H1 (cell line): ENCODE data around the gene NCOA6. TPM values are rescaled to one million over a fixed set of nuclear protein-coding genes. Genes with fewer than 3 reads are reported as not detected.

Experiments used
- BRCA1 ChIP-seq: IDR thresholded peaks from 2 replicates; pipeline ENCODE4 v1.6.1; 2012; ENCODE audit warnings: low read depth, low read length, improper control_type of control experiment
- CBX8 ChIP-seq: fragments of 300-800, 300-1000 bp; sonication (generic); IDR thresholded peaks from 2 replicates; pipeline ENCODE4 v1.7.1; 2016; ENCODE audit warnings: low read depth, low read length, borderline replicate concordance
- EGR1 ChIP-seq: IDR thresholded peaks from 2 replicates; pipeline ENCODE4 v1.6.1; 2011; ENCODE audit warnings: low read depth, low read length, borderline replicate concordance
- EP300 ChIP-seq, 2 experiments: IDR thresholded peaks; 1 replicate in 1 of 2; 2 replicates in 1 of 2; pipeline ENCODE4 v1.6.1; 2011 to 2012; ENCODE audit warnings: low read depth in 2 of 2, low read length in 2 of 2, mild to moderate bottlenecking in 2 of 2, borderline replicate concordance in 1 of 2, inconsistent platforms in 1 of 2, moderate library complexity in 1 of 2
- FOSL1 ChIP-seq: IDR thresholded peaks from 2 replicates; pipeline ENCODE4 v1.6.1; 2011; ENCODE audit warnings: mild to moderate bottlenecking, low read depth, low read length, moderate library complexity; ENCODE audit not compliant: insufficient read depth
- KDM4A ChIP-seq: IDR thresholded peaks from one replicate; pipeline ENCODE4 v1.7.1; 2012; ENCODE audit warnings: low read depth, mild to moderate bottlenecking, moderate library complexity, low read length, inconsistent platforms; ENCODE audit not compliant: severe bottlenecking
- polyA plus RNA-seq, 7 experiments: library from polyadenylated mRNA; depleted of rRNA in 3 of 7; stranded (reverse) in 5 of 7; unstranded in 2 of 7; fragments of >200 nt in 5 of 7; fragments of 200-250 nt in 2 of 7; gene quantifications; 1 replicate in 5 of 7; 2 replicates in 1 of 7; 4 replicates in 1 of 7; pipeline versions ENCODE4 v1.2.1 to v1.2.3, GENCODE V29; 2011 to 2013; ENCODE audit warnings: missing spikeins in 2 of 7, mixed read lengths in 2 of 7
- total RNA-seq: library from RNA; stranded (reverse); fragmentation: NEBNext Ultra II Directional; extraction: Animal tissue kit (Norgen Biotek cat#: 25700); gene quantifications from 2 replicates; pipeline ENCODE4 v1.2.1, GENCODE V29; 2021

NCOA6 gene
- total and polyA plus RNA-seq, 2 of the 8 experiments (the other 6 are each of a cell fraction or from before 2014, with no cell fraction given) = 9.0 to 9.5 TPM

DNA sequence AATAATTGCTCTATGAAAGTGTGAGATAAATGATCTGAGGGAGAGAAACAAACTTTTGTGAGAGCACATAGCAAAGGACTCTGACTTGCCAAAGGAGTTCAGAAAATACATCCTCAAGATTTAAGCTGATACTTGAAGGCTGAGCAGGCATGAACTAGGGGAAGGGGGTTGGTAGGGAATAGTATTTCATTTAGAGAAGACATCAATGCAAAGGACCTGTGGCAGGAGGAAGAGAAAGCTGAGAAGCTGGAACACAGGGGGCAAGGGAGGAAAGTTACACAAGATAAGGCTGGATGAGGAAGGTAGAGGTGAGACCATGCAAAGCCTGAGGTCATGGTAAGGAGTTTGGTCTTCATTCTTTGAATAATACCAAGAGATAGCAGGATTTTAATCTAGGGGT is 50.6 kb downstream of the NCOA6 start (continued):
- TF ChIP-seq EP300 (IDR thresholded peaks at IDR 0.05; ENCODE audit: borderline replicate concordance in 1 of 2, low read depth in 2 of 2, low read length in 2 of 2) (no peak), KDM4A (no peak), EGR1 (no peak), CBX8 (no peak), BRCA1 (no peak), FOSL1 (no peak)
